OCI-LY3 (cell line): ENCODE results near the gene ETV6.

Experiments used
- H2AFZ ChIP-seq: fragments of 200-600, 300-600 bp; shearing (Covaris generic); 2 replicates; pipeline ENCODE4 v1.6.0; 2014; ENCODE audit warnings: antibody characterized with exemption, low read depth, low read length
- H3K27ac ChIP-seq: fragments of 200-600, 300-600 bp; sonication (generic); 2 replicates; pipeline ENCODE4 v1.5.1; 2014; ENCODE audit warnings: mild to moderate bottlenecking, low read length, moderate library complexity, mixed read lengths
- H3K27me3 ChIP-seq: fragments of 200-600, 300-600 bp; sonication (generic); 2 replicates; pipeline ENCODE4 v1.6.1; 2014; ENCODE audit warnings: low read depth, low read length, mixed read lengths
- H3K36me3 ChIP-seq: fragments of 200-600, 300-600 bp; sonication (generic); replicated peaks from 2 replicates; pipeline ENCODE3; 2014; ENCODE audit warnings: low read depth, low read length, mixed read lengths
- H3K4me1 ChIP-seq: fragments of 300-600, 200-600 bp; sonication (generic); 2 replicates; pipeline ENCODE4 v1.6.1; 2014; ENCODE audit warnings: low read length, mixed read lengths
- H3K4me2 ChIP-seq: fragments of 200-600, 300-600 bp; sonication (generic); 2 replicates; pipeline ENCODE4 v1.6.1; 2014; ENCODE audit warnings: low read length, mixed read lengths
- H3K4me3 ChIP-seq: fragments of 300-600, 200-600 bp; sonication (generic); 2 replicates; pipeline ENCODE4 v1.5.1; 2014; ENCODE audit warnings: antibody characterized with exemption, mild to moderate bottlenecking, low read length, moderate library complexity
- H3K79me2 ChIP-seq: fragments of 300-600, 200-600 bp; shearing (Covaris generic); 2 replicates; pipeline ENCODE4 v1.6.1; 2014; ENCODE audit warnings: mild to moderate bottlenecking, low read length, mixed read lengths
- H3K9ac ChIP-seq: fragments of 300-600, 200-600 bp; shearing (Covaris generic); 2 replicates; pipeline ENCODE4 v1.6.0; 2014; ENCODE audit warnings: mild to moderate bottlenecking, low read length, moderate library complexity
- H3K9me3 ChIP-seq: fragments of 200-600, 300-600 bp; shearing (Covaris generic); 2 replicates; pipeline ENCODE4 v1.6.1; 2014; ENCODE audit warnings: low read length, mixed read lengths; ENCODE audit not compliant: insufficient read depth
- H4K20me1 ChIP-seq: fragments of 200-600, 300-600 bp; sonication (generic); 2 replicates; pipeline ENCODE4 v1.6.1; 2016; ENCODE audit warnings: low read length, mixed read lengths; ENCODE audit not compliant: insufficient read depth
- EZH2phosphoT487 ChIP-seq: fragments of 200-600 bp; shearing (Covaris generic); IDR thresholded peaks from 2 replicates; pipeline ENCODE4 v1.6.1; 2018; ENCODE audit warnings: antibody characterized with exemption, mixed run types, low read depth
- TF ChIP-seq, protein P1 (sequence below): fragments of 200-600, 300-600 bp; sonication (generic); IDR thresholded peaks from 2 replicates; pipeline ENCODE4 v1.5.1; 2014; ENCODE audit warnings: antibody characterized with exemption, low read length, low read depth

Gene ETV6

DNA sequence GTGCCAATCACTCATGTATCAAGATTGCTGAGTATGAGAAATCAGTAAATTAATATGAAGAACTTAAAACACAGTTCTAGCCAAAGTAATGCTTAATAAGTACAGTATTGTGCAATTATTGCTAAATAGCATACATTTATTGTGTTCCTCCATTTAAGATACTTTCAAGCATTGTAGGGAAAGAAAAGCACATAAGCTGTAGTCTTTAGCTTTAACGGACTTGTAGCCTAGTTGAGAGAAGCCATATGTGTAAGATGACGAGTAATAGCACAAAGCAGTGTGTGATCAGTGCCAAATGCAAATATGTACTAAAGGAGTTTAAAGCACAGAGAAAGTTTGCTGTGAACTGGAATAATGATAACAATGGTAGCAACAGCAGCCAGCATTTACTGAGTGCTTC lies 38.1 kb downstream of the ETV6 start:
- no peak overlapping the region for H3K27ac ChIP-seq
- H2AFZ ChIP-seq: no peak overlapping the region

DNA sequence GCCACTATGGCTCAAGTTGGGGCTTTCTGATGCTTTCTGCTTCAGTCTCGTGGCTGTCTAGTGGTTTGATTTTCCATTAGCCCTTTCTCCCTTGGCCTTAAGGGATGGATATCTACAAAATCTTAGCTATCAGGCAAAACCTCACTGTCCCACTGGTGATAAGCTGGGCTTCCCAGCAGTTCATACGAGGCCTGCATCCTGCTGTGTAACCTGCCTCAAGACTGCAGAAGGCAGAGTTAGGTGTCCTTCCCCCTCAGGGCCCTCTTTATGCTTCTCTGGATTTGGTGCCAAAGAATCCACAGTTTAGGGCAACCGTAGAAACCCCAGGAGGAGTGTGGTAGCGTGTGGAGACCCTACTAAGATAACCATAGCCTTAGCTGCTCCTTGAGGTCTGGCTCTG lies 38.9 kb downstream of the ETV6 start:
- Histone ChIP-seq H3K79me2 (peaks cover 98% of the 10 kb centered on the region), H2AFZ (no peak overlapping the region), H3K27me3 (no peaks in the 10 kb centered on the region), H3K4me1 (peaks cover 20% of the 10 kb centered on the region), H4K20me1 (peaks cover 88% of the 10 kb centered on the region), H3K9ac (no peak overlapping the region), H3K4me2 (no peak overlapping the region), H3K36me3 (no peaks in the 10 kb centered on the region), H3K4me3 (no peak overlapping the region), H3K9me3 (no peaks in the 10 kb centered on the region), H3K27ac (no peak overlapping the region)
- TF ChIP-seq EZH2phosphoT487: no peak
- TF ChIP-seq, protein P1, sequence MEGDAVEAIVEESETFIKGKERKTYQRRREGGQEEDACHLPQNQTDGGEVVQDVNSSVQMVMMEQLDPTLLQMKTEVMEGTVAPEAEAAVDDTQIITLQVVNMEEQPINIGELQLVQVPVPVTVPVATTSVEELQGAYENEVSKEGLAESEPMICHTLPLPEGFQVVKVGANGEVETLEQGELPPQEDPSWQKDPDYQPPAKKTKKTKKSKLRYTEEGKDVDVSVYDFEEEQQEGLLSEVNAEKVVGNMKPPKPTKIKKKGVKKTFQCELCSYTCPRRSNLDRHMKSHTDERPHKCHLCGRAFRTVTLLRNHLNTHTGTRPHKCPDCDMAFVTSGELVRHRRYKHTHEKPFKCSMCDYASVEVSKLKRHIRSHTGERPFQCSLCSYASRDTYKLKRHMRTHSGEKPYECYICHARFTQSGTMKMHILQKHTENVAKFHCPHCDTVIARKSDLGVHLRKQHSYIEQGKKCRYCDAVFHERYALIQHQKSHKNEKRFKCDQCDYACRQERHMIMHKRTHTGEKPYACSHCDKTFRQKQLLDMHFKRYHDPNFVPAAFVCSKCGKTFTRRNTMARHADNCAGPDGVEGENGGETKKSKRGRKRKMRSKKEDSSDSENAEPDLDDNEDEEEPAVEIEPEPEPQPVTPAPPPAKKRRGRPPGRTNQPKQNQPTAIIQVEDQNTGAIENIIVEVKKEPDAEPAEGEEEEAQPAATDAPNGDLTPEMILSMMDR: no peak

More for the DNA sequence above, 38.1 kb downstream of the ETV6 start:
- Histone ChIP-seq H3K79me2 (peaks cover 98% of the 10 kb centered on the region), H4K20me1 (peaks cover 89% of the 10 kb centered on the region), H3K4me3 (no peak overlapping the region), H3K9me3 (no peaks in the 10 kb centered on the region), H3K4me1 (peaks cover 20% of the 10 kb centered on the region), H3K36me3 (no peaks in the 10 kb centered on the region), H3K4me2 (no peak overlapping the region), H3K9ac (no peak overlapping the region), H3K27me3 (no peaks in the 10 kb centered on the region)
- no peak for TF ChIP-seq EZH2phosphoT487
- TF ChIP-seq, protein P1: no peak

DNA sequence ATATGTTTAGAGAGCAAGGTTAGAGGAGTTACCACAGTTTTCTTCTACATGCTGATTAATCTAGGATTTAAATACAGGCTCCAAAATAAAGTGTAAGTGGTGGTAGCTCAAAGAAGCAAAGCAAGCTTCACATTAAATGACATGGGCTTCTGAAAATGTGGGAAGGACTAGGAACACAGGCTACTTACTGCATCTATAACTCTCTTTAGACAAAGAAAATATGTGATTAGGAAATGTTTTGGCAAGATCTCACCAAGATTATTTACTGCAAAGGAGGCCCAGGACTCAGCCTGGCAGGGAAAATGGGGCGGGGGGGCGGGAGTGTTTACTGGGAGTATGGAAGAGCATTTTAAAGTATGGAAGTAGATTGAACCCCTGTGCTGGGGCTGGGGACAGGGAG lies 39.4 kb downstream of the ETV6 start:
- H3K36me3 ChIP-seq: no peaks in the 10 kb centered on the region
- TF ChIP-seq, protein P1: no peak
- TF ChIP-seq EZH2phosphoT487: no peak
- H3K27me3 ChIP-seq: no peaks in the 10 kb centered on the region
- H3K27ac ChIP-seq: no peak overlapping the region
- H3K4me2 ChIP-seq: no peak overlapping the region
- no peaks in the 10 kb centered on the region for H3K9me3 ChIP-seq
- no peak overlapping the region for H2AFZ ChIP-seq
- H3K9ac ChIP-seq: no peak overlapping the region
- peaks cover 98% of the 10 kb centered on the region for H3K79me2 ChIP-seq
- H4K20me1 ChIP-seq: peaks cover 88% of the 10 kb centered on the region
- H3K4me1 ChIP-seq: peaks cover 18% of the 10 kb centered on the region
- no peak overlapping the region for H3K4me3 ChIP-seq

DNA sequence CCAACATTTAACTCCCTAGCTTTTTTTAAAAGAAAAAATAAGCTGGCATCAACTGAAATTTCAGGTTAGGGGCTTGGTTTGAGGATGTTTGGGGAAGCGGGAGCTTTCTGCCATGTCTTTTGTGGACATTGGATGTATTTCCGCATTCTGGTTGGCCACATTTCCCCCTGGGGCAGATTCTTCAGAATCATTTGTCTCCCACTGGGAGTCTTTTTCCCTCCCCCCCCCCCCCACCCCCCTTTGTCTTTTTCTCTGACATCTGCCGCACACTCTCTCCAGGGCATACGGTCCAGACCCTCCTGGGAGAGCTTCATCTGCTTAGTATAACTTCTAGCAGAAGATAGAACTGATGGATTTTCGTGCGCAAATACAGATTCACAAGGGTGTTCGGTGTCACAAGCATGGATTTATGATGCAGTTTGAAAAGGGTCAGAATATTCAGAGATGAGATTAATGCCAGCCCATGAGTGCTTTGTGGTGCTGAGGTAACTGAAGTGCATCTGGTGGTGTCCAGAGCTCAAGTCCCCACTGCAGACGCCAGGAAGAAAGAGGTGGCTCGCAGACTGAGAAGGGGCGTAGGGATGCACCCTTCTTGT lies 40.2 kb downstream of the ETV6 start:
- H3K36me3 ChIP-seq: peaks cover 2% of the 10 kb centered on the region
- H3K4me2 ChIP-seq: no peak overlapping the region
- no peak overlapping the region for H2AFZ ChIP-seq
- peaks cover 9% of the 10 kb centered on the region for H3K4me1 ChIP-seq
- no peak overlapping the region for H3K27ac ChIP-seq
- peaks cover 98% of the 10 kb centered on the region for H3K79me2 ChIP-seq
- H3K4me3 ChIP-seq: no peak overlapping the region
- no peak overlapping the region for H3K9ac ChIP-seq
- no peaks in the 10 kb centered on the region for H3K27me3 ChIP-seq
- H4K20me1 ChIP-seq: peaks cover 88% of the 10 kb centered on the region
- H3K9me3 ChIP-seq: no peaks in the 10 kb centered on the region
- TF ChIP-seq EZH2phosphoT487: no peak
- TF ChIP-seq, protein P1: no peak
